ENCODE results near the gene NEUROD4.

DNA sequence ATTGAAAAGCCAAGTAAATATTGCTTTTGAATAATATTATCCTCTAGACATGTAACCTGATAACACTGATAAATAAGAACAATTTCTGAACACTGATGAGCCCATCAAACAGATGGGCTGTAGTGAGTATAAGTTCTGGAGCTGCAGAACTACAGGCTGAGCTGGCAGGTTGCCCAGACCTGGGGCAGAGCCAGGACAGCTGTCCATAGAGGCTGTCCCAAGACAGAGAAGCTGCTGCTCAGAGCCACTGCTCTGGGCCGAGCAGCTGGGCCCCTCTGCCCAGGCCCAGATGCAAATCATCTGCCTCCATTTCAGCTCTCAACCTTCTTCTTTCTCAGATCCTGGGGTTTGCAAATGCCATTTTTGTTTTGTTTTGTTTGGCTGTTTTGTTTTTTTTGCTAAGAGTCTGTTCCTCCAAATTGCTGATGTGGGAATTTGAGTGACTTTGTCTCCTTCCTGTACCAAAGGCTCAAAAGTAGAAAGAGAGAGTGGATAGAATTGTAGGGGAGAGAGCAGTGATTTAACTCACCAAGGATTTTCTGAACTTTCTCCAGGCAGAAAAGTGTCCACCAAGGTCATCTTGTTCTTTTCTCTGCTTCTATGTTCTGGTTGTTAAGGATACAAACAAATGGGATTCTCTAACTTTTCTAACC, 31.2 kb upstream of the NEUROD4 start:
- TF ChIP-seq, protein P1, sequence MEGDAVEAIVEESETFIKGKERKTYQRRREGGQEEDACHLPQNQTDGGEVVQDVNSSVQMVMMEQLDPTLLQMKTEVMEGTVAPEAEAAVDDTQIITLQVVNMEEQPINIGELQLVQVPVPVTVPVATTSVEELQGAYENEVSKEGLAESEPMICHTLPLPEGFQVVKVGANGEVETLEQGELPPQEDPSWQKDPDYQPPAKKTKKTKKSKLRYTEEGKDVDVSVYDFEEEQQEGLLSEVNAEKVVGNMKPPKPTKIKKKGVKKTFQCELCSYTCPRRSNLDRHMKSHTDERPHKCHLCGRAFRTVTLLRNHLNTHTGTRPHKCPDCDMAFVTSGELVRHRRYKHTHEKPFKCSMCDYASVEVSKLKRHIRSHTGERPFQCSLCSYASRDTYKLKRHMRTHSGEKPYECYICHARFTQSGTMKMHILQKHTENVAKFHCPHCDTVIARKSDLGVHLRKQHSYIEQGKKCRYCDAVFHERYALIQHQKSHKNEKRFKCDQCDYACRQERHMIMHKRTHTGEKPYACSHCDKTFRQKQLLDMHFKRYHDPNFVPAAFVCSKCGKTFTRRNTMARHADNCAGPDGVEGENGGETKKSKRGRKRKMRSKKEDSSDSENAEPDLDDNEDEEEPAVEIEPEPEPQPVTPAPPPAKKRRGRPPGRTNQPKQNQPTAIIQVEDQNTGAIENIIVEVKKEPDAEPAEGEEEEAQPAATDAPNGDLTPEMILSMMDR (IDR thresholded peaks at IDR 0.05) = no peak
- TF ChIP-seq EP300 (IDR thresholded peaks at IDR 0.05) = no peak
- no peak for TF ChIP-seq POLR2A (IDR thresholded peaks at IDR 0.05)
